GM12878 (cell line): ENCODE data around the gene WNT3A. TPM values are rescaled to one million over a fixed set of nuclear protein-coding genes. Genes with fewer than 3 reads are reported as not detected.

ENCODE experiments used
- ATAC-seq: fragments of 200-7000 bp; cut with Tn5 transposase; 3 replicates; pipeline ENCODE4 v1.9.1; 2020; ENCODE audit warnings: mild to moderate bottlenecking, moderate library complexity
- BruUV-seq: library from RNA; stranded (reverse); fragments of 400-500 nt; replicated peaks from 2 replicates; lab custom pipeline; 2021; lab: Mats Ljungman, UMichigan
- CTCF ChIA-PET: fragments of 300-600 bp; sonication (Branson Sonifier 250); formaldehyde crosslinking; extraction: SDS; loops from one replicate; lab custom pipeline; 2021; ENCODE audit warnings: inconsistent platforms; lab: Yijun Ruan, JAX
- POLR2A ChIA-PET: fragments of 350-600 bp; formaldehyde crosslinking; extraction: SDS; loops from one replicate; lab custom pipeline; 2021; ENCODE audit warnings: inconsistent platforms; lab: Charles Lee
- RAD21 ChIA-PET: fragments of 300-600 bp; sonication (Branson Sonifier 250); formaldehyde crosslinking; loops from one replicate; lab custom pipeline; 2023; ENCODE audit warnings: antibody characterized with exemption; ENCODE audit not compliant: unreplicated experiment; lab: Charles Lee
- SMC1A ChIA-PET: fragments of 300-600 bp; sonication (Branson Sonifier 250); formaldehyde crosslinking; loops from one replicate; lab custom pipeline; 2023; ENCODE audit not compliant: unreplicated experiment, uncharacterized antibody; lab: Charles Lee
- DNase-seq: peaks from one replicate; pipeline ENCODE4 v3.0.0-alpha.2; 2011; ENCODE audit warnings: low read depth, low spot score
- FAIRE-seq: peaks from 3 replicates; lab custom pipeline; 2011; peaks lifted over from hg19 to GRCh38; lab: Jason Lieb, UNC
- H2AFZ ChIP-seq: 2 replicates; pipeline ENCODE4 v1.6.0; 2011; ENCODE audit warnings: low read depth, low read length, control low read depth; ENCODE audit not compliant: control insufficient read depth
- H3K27ac ChIP-seq: 2 replicates; pipeline ENCODE4 v1.5.1; 2011; ENCODE audit warnings: control low read depth; ENCODE audit not compliant: control insufficient read depth, insufficient read depth
- H3K27me3 ChIP-seq, 2 experiments: replicated peaks in 1 of 2; 2 replicates each; pipeline versions ENCODE4 v1.6.0 to v1.6.1; 2011; ENCODE audit warnings: low read length in 1 of 2; ENCODE audit not compliant: control insufficient read depth in 2 of 2, insufficient read depth in 2 of 2
- H3K36me3 ChIP-seq, 2 experiments: 2 replicates each; pipeline ENCODE4 v1.5.1; 2011; ENCODE audit warnings: low read length in 1 of 2; ENCODE audit not compliant: control insufficient read depth in 2 of 2, insufficient read depth in 2 of 2
- H3K4me1 ChIP-seq: 2 replicates; pipeline ENCODE4 v1.6.1; 2011; ENCODE audit warnings: mild to moderate bottlenecking, low read length, moderate library complexity, mixed read lengths; ENCODE audit not compliant: control insufficient read depth, insufficient read depth
- H3K4me2 ChIP-seq: 2 replicates; pipeline ENCODE4 v1.6.0; 2011; ENCODE audit warnings: control low read depth; ENCODE audit not compliant: control insufficient read depth, insufficient read depth
- H3K4me3 ChIP-seq: fragments of 200-600 bp; sonication (generic); 2 replicates; pipeline ENCODE4 v1.5.1; 2016
- H3K79me2 ChIP-seq: 2 replicates; pipeline ENCODE4 v1.6.0; 2011; ENCODE audit warnings: low read length; ENCODE audit not compliant: control insufficient read depth, insufficient read depth
- H3K9ac ChIP-seq: 2 replicates; pipeline ENCODE4 v1.8.0; 2011; ENCODE audit warnings: low read length, control low read depth, mixed read lengths; ENCODE audit not compliant: control insufficient read depth, insufficient read depth
- H3K9me3 ChIP-seq: replicated peaks from 3 replicates; pipeline ENCODE4 v1.5.1; 2011; ENCODE audit warnings: mild to moderate bottlenecking, low read length; ENCODE audit not compliant: control insufficient read depth, insufficient read depth
- H4K20me1 ChIP-seq: 2 replicates; pipeline ENCODE4 v1.6.0; 2011; ENCODE audit not compliant: control insufficient read depth, insufficient read depth
- BHLHE40 ChIP-seq, 2 experiments: fragments of 450-650 bp in 1 of 2; IDR thresholded peaks; 2 replicates each; pipeline ENCODE4 v1.6.1; 2011 to 2017; ENCODE audit warnings: low read depth in 2 of 2, borderline replicate concordance in 1 of 2, improper control_type of control experiment in 1 of 2, low read length in 1 of 2, mild to moderate bottlenecking in 1 of 2
- CBX5 ChIP-seq: sonication (generic); IDR thresholded peaks from 2 replicates; pipeline ENCODE4 v1.6.1; 2016; ENCODE audit warnings: low read depth, moderate library complexity, mild to moderate bottlenecking, inconsistent platforms
- MXI1 ChIP-seq: fragments of 150-350 bp; IDR thresholded peaks from 2 replicates; pipeline ENCODE4 v1.6.1; 2011; ENCODE audit warnings: low read depth, mild to moderate bottlenecking, inconsistent platforms, low read length, improper control_type of control experiment
- NRF1 ChIP-seq: conservative IDR thresholded peaks from 2 replicates; pipeline ENCODE4 v1.6.1; 2011; ENCODE audit warnings: mild to moderate bottlenecking, low read depth, low read length, improper control_type of control experiment
- PRDM15 ChIP-seq: fragments of 450-650 bp; formaldehyde crosslinking; IDR thresholded peaks from 2 replicates; pipeline ENCODE4 v1.4.0; 2020; ENCODE audit warnings: mild to moderate bottlenecking, moderate library complexity
- RB1 ChIP-seq: fragments of 450-650 bp; formaldehyde crosslinking; IDR thresholded peaks from 2 replicates; pipeline ENCODE4 v1.6.1; 2017; ENCODE audit warnings: mild to moderate bottlenecking, borderline replicate concordance
- SIX5 ChIP-seq: IDR thresholded peaks from 2 replicates; pipeline ENCODE4 v1.6.1; 2011; ENCODE audit warnings: mild to moderate bottlenecking, low read depth, low read length, moderate library complexity; ENCODE audit not compliant: severe bottlenecking
- SREBF1 ChIP-seq: IDR thresholded peaks from 2 replicates; pipeline ENCODE4 v1.6.1; 2012; ENCODE audit warnings: mild to moderate bottlenecking, low read length
- STAT3 ChIP-seq: IDR thresholded peaks from 2 replicates; pipeline ENCODE4 v1.6.1; 2011; ENCODE audit warnings: low read depth, low read length, improper control_type of control experiment
- ZBTB33 ChIP-seq: fragments of 450-650 bp; IDR thresholded peaks from 2 replicates; pipeline ENCODE4 v1.6.1; 2017; ENCODE audit warnings: mild to moderate bottlenecking
- ZNF207 ChIP-seq: fragments of 450-650 bp; IDR thresholded peaks from 2 replicates; pipeline ENCODE4 v1.6.1; 2014; ENCODE audit warnings: antibody characterized with exemption, mild to moderate bottlenecking, borderline replicate concordance
- WGBS: methylation state at CpG from one replicate; pipeline ENCODE4 v1.1.6; 2016; ENCODE audit warnings: low lambda C conversion rate; ENCODE audit not compliant: insufficient replicate concordance, insufficient coverage; ENCODE audit errors: missing lambda C conversion rate; 5-methylcytosine and 5-hydroxymethylcytosine counted together
- in situ Hi-C: fragments of 300-500 bp; cut with MboI; formaldehyde crosslinking; loops from 9 replicates; pipeline ENCODE4 v1.14.3; 2018; ENCODE audit warnings: mixed read lengths
- intact Hi-C: fragments of 100-400 bp; cut with micrococcal nuclease; formaldehyde crosslinking; loops from one replicate; pipeline ENCODE4 v1.14.2; 2022; ENCODE audit not compliant: unreplicated experiment
- polyA plus RNA-seq, 11 experiments: library from polyadenylated mRNA; depleted of rRNA in 4 of 11; unstranded in 6 of 11; stranded (reverse) in 5 of 11; fragments of >200 nt; fragmentation: Nextera tagmentation in 4 of 11; fragmentation: Illumina TruSeq in 1 of 11; extraction: Ambion mirVana in 4 of 11; extraction: Trizol in 1 of 11; gene quantifications; 1 replicate in 1 of 11; 2 replicates in 10 of 11; pipeline versions ENCODE4 v1.2.1 to v1.2.3, GENCODE V29; 2011 to 2016; ENCODE audit warnings: inconsistent platforms in 2 of 11, missing spikeins in 2 of 11, low read depth in 1 of 11
- total RNA-seq, 4 experiments: library from RNA; depleted of rRNA in 3 of 4; stranded (reverse); fragments of >200 nt in 3 of 4; fragmentation: Illumina TruSeq in 1 of 4; extraction: Trizol in 1 of 4; gene quantifications; 2 replicates each; pipeline versions ENCODE4 v1.2.1 to v1.2.3, GENCODE V29; 2013 to 2021
- TF ChIP-seq, protein P1 (sequence below): IDR thresholded peaks from 2 replicates; pipeline ENCODE4 v1.6.1; 2011; ENCODE audit warnings: mild to moderate bottlenecking, low read depth, low read length, moderate library complexity; ENCODE audit not compliant: insufficient replicate concordance
- TF ChIP-seq, protein P2 (sequence below): fragments of 450-650 bp; IDR thresholded peaks from 2 replicates; pipeline ENCODE4 v1.6.1; 2014; ENCODE audit warnings: mild to moderate bottlenecking
- TF ChIP-seq, protein P3 (sequence below): IDR thresholded peaks from 2 replicates; pipeline ENCODE4 v1.6.1; 2012; ENCODE audit warnings: low read length, inconsistent platforms

WNT3A gene
- total and polyA plus RNA-seq, 10 of the 15 experiments (the other 5 are each of a cell fraction or from before 2014, with no cell fraction given), result 0.16 TPM; not detected in 9

GRCh38 chr1:228045871-228046270, 39.1 kb downstream of the WNT3A start:
- Histone ChIP-seq H3K27me3 (peaks cover 0 to 5% of the 10 kb centered on the region in 2 experiments; a peak in 2 of 4 replicates), H3K9me3 (no peaks in the 10 kb centered on the region), H3K36me3 (no peaks in the 10 kb centered on the region), H3K4me1 (no peaks in the 10 kb centered on the region), H3K27ac (no peak overlapping the region), H3K9ac (no peak overlapping the region), H3K4me3 (no peak overlapping the region), H3K4me2 (no peak overlapping the region), H4K20me1 (no peaks in the 10 kb centered on the region; the same call in 1 of the 2 replicates), H2AFZ (no peak overlapping the region), H3K79me2 (no peaks in the 10 kb centered on the region)
- intact Hi-C loops (no loop called here), in situ Hi-C loops (no loop called here)
- POLR2A ChIA-PET, result interaction anchor here (0.6 kb wide), 1 partner anchor 1260 kb away, joined by 11 read pairs; no protein-coding TSS in a partner anchor
- ATAC-seq (no peak), DNase-seq (no peak), FAIRE-seq (no peak)
- no TSS peak for BruUV-seq
- CTCF ChIA-PET, result no interaction called here
- no peak for TF ChIP-seq MXI1
- TF ChIP-seq BHLHE40 (IDR thresholded peaks at IDR 0.05; ENCODE audit: borderline replicate concordance in 1 of 2, low read depth in 2 of 2, low read length in 1 of 2), result no peak
- no peak for TF ChIP-seq ZNF207
- no peak for TF ChIP-seq PRDM15 (CRISPR knock-in tag)
- TF ChIP-seq, protein P1, sequence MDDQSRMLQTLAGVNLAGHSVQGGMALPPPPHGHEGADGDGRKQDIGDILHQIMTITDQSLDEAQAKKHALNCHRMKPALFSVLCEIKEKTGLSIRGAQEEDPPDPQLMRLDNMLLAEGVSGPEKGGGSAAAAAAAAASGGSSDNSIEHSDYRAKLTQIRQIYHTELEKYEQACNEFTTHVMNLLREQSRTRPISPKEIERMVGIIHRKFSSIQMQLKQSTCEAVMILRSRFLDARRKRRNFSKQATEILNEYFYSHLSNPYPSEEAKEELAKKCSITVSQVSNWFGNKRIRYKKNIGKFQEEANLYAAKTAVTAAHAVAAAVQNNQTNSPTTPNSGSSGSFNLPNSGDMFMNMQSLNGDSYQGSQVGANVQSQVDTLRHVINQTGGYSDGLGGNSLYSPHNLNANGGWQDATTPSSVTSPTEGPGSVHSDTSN, result no peak
- no peak for TF ChIP-seq STAT3
- no peak for TF ChIP-seq NRF1
- no peak for TF ChIP-seq ZBTB33
- no peak for TF ChIP-seq RB1
- no peak for TF ChIP-seq SREBF1
- TF ChIP-seq, protein P2, sequence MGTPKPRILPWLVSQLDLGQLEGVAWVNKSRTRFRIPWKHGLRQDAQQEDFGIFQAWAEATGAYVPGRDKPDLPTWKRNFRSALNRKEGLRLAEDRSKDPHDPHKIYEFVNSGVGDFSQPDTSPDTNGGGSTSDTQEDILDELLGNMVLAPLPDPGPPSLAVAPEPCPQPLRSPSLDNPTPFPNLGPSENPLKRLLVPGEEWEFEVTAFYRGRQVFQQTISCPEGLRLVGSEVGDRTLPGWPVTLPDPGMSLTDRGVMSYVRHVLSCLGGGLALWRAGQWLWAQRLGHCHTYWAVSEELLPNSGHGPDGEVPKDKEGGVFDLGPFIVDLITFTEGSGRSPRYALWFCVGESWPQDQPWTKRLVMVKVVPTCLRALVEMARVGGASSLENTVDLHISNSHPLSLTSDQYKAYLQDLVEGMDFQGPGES, result no peak
- no peak for TF ChIP-seq SIX5
- TF ChIP-seq CBX5, result no peak
- TF ChIP-seq, protein P3, sequence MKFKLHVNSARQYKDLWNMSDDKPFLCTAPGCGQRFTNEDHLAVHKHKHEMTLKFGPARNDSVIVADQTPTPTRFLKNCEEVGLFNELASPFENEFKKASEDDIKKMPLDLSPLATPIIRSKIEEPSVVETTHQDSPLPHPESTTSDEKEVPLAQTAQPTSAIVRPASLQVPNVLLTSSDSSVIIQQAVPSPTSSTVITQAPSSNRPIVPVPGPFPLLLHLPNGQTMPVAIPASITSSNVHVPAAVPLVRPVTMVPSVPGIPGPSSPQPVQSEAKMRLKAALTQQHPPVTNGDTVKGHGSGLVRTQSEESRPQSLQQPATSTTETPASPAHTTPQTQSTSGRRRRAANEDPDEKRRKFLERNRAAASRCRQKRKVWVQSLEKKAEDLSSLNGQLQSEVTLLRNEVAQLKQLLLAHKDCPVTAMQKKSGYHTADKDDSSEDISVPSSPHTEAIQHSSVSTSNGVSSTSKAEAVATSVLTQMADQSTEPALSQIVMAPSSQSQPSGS, result no peak
- SMC1A ChIA-PET, result no interaction called here
- WGBS, result 60% methylated on average over 9 of the region's 9 CpGs
- RAD21 ChIA-PET, result no interaction called here
